ENCODE measurements around the gene PRPF6. TPM values are rescaled to one million over a fixed set of nuclear protein-coding genes. Genes with fewer than 3 reads are reported as not detected.

Gene PRPF6
- total RNA-seq, 4 donors from 2014 or later: 44.3 to 80.3 (median 57.2) TPM

DNA sequence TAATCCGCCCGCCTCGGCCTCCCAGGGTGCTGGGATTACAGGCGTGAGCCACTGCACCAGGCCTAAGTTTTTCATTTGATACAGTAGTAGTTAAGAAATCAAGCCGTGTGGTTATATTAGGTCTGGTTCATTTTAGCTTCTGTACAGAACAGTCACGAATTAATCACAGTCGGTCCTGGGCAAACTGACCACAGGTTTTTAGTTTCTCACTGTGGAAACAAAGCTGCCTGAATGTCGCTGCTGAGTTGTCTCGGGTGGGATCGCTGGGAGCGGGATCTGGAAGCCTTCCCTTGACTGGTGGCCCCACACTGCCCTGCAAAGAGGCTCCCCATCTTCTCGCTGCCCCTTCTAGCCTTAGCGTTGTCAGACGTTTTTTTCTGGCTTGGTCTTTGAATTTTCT, 43.3 kb upstream of the PRPF6 start:
- TF ChIP-seq, protein P1, sequence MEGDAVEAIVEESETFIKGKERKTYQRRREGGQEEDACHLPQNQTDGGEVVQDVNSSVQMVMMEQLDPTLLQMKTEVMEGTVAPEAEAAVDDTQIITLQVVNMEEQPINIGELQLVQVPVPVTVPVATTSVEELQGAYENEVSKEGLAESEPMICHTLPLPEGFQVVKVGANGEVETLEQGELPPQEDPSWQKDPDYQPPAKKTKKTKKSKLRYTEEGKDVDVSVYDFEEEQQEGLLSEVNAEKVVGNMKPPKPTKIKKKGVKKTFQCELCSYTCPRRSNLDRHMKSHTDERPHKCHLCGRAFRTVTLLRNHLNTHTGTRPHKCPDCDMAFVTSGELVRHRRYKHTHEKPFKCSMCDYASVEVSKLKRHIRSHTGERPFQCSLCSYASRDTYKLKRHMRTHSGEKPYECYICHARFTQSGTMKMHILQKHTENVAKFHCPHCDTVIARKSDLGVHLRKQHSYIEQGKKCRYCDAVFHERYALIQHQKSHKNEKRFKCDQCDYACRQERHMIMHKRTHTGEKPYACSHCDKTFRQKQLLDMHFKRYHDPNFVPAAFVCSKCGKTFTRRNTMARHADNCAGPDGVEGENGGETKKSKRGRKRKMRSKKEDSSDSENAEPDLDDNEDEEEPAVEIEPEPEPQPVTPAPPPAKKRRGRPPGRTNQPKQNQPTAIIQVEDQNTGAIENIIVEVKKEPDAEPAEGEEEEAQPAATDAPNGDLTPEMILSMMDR (IDR thresholded peaks at IDR 0.05; ENCODE audit: low read depth): no peak

GRCh38 chr20:63939061-63939935, 41.6 kb upstream of the PRPF6 start:
- TF ChIP-seq, protein P1 (IDR thresholded peaks at IDR 0.05; ENCODE audit: low read depth): no peak

DNA sequence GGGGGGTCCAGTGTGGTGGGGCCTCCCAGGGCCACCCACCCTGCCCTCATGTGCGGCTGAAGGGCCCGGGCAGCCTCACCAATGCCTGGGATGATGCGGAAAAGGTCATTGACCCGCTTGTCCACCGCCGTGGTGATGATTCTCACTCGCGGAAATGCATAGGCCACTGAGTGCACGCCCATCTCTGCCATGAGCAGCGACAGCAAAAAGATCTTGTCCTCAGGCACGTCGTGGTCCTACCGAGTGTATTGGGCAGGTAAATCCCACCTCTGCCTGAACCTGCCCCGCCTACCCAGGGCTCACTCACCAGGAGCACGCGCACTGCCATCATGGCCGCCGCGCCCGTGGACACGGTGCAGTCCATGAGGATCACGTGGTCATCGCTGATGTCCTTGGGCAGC, 40.9 kb upstream of the PRPF6 start:
- TF ChIP-seq, protein P1 (IDR thresholded peaks at IDR 0.05; ENCODE audit: low read depth): no peak

GRCh38 chr20:63940472-63941266, 40.3 kb upstream of the PRPF6 start:
- TF ChIP-seq, protein P1 (IDR thresholded peaks at IDR 0.05; ENCODE audit: low read depth): no peak

GRCh38 chr20:63941282-63942081, 39.5 kb upstream of the PRPF6 start:
- TF ChIP-seq, protein P1 (IDR thresholded peaks at IDR 0.05; ENCODE audit: low read depth): no peak

- TF ChIP-seq, protein P1 (IDR thresholded peaks at IDR 0.05; ENCODE audit: low read depth): no peak
Measured at GRCh38 chr20:63942250-63942951, 38.5 kb upstream of the PRPF6 start.
